ENCODE results near the gene DOK7.

DNA sequence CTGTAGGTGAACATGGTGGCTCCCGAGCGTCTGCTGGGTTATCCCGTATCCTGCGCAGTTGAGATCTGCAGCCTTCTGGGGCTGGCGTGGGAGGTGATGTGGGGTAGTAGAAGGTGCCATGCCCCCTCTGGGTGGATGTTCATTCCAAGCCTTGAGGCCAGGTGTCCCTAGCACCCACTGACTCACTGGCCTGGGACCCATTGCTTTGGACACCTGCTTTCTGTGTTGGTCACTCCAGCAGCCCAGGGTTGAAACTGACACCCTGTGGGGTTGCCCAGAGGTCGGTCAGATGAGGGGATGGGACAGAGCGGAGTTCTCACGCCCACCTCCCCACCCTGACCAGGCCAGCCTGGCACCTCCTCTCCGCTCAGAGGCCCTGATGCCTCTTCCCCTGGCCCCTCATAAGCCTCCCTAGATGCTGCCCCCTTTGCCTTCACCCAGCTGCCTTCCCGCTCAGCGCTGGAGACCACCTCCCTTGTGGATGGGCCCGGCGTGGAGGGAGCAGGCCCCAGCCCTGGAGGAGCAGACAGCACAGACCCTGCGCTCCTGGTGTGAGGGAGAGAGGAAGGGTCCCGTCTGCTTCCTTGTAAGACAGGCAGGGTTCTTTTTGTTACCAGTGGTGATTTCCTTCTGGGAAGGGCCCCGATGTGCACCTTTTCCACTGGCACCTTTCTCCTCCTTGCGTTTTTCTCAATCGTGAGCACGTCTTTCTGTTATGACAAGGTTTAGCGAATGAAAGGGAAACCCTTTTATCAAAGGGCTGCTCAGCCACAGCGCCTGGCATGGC, 2.0 kb downstream of the DOK7 start:
- no peak for TF ChIP-seq POLR2A (IDR thresholded peaks at IDR 0.05)
- TF ChIP-seq, protein P1, sequence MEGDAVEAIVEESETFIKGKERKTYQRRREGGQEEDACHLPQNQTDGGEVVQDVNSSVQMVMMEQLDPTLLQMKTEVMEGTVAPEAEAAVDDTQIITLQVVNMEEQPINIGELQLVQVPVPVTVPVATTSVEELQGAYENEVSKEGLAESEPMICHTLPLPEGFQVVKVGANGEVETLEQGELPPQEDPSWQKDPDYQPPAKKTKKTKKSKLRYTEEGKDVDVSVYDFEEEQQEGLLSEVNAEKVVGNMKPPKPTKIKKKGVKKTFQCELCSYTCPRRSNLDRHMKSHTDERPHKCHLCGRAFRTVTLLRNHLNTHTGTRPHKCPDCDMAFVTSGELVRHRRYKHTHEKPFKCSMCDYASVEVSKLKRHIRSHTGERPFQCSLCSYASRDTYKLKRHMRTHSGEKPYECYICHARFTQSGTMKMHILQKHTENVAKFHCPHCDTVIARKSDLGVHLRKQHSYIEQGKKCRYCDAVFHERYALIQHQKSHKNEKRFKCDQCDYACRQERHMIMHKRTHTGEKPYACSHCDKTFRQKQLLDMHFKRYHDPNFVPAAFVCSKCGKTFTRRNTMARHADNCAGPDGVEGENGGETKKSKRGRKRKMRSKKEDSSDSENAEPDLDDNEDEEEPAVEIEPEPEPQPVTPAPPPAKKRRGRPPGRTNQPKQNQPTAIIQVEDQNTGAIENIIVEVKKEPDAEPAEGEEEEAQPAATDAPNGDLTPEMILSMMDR (IDR thresholded peaks at IDR 0.05): no peak

Data from body of pancreas (tissue), 4 donors.